Measurements from ENCODE around the gene EIF4E.

The EIF4E gene

DNA sequence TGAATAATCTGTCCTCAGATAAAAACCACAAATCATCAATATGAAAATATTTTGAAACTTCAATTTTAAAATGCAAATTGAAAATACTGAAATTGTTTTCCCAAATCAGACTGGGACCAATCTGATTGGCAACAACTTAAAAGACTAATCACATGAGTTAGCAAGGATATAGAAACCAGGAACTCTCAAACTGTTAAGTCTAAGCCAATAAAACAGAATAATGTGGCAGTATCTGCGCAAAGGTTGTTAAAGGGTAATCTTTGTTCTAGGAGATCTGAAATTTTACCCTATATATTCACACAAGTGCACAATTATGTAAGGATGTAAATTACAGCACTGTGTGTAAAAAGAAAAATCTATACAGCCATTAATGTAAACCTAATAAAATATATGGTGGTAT lies 29.7 kb downstream of the EIF4E start:
- Histone ChIP-seq H3F3A (ENCODE audit: insufficient read depth, low read length) (no peaks in the 10 kb centered on the region), H3K27ac (ENCODE audit: low read depth, low read length, poor library complexity, severe bottlenecking) (no peak overlapping the region), H3K27me3 (ENCODE audit: insufficient read depth, low read length) (no peaks in the 10 kb centered on the region), H2AFZ (ENCODE audit: low read length) (no peak overlapping the region), H4K20me1 (ENCODE audit: insufficient read depth, low read length) (0 out of 2 replicates have a peak, but pooled peaks cover 3% of the 10 kb centered on the region), H3K4me2 (ENCODE audit: low read length) (no peak overlapping the region), H3K9ac (ENCODE audit: low read length) (no peak overlapping the region), H3K4me1 (ENCODE audit: insufficient read depth, low read length, severe bottlenecking) (no peaks in the 10 kb centered on the region), H3K36me3 (ENCODE audit: insufficient read depth, low read length) (peaks cover 86% of the 10 kb centered on the region), H3K79me2 (ENCODE audit: insufficient read depth, low read length) (peaks cover 79% of the 10 kb centered on the region), H3K4me3 (ENCODE audit: low read depth, low read length, poor library complexity, severe bottlenecking) (no peak overlapping the region), H3K9me2 (ENCODE audit: low read depth, low read length) (no peaks in the 10 kb centered on the region), H3K9me3 (ENCODE audit: low read length) (no peaks in the 10 kb centered on the region)
- TF ChIP-seq EZH2 (IDR thresholded peaks at IDR 0.05; ENCODE audit: borderline replicate concordance, low read length) (no peak), CTCF (IDR thresholded peaks at IDR 0.05; ENCODE audit: low read length) (no peak)

DNA sequence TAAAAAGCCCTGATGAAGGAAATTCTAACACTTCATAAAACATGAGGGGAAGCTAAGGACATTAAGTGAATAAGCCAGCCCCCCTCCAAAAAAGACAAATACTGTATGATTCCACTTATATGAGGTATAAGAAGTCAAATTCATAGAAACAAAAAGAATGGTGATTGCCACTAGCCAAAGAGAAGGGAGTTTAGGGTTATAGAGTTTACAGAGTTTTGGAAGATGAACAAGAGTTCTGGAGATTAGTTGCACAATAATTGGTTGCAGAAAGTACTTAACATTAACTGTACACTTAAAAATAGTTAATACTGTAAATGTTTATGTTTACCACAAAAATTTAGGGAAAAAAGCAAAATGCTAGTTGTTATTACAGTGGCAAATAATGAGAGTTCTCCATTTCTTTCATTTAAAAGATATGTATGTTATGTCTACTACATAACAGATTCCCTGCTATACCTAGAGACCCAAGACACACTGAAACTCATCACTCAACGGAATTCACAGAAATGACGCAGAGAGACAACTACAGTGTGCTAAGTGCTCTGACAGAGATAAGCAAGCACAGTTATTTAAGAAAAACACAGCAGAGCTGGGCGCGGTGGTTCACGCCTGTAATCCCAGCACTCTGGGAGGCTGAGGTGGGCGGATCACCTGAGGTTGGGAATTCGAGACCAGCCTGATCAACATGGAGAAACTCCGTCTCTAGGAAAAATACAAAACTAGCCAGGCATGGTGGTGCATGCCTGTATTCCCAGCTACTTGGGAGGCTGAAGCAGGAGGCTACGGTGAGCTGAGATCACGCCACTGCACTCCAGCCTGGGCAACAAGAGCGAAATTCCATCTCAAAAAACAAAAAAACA lies 37.2 kb downstream of the EIF4E start:
- no peaks in the 10 kb centered on the region for H3K4me1 ChIP-seq (ENCODE audit: insufficient read depth, low read length, severe bottlenecking)
- no peaks in the 10 kb centered on the region for H3K9me2 ChIP-seq (ENCODE audit: low read depth, low read length)
- 0 out of 2 replicates have a peak, but pooled peaks cover 3% of the 10 kb centered on the region for H4K20me1 ChIP-seq (ENCODE audit: insufficient read depth, low read length)
- no peaks in the 10 kb centered on the region; the same call in 1 of the 2 replicates for H3F3A ChIP-seq (ENCODE audit: insufficient read depth, low read length)
- H3K4me2 ChIP-seq (ENCODE audit: low read length) = no peak overlapping the region
- H3K79me2 ChIP-seq (ENCODE audit: insufficient read depth, low read length) = peaks cover 29% of the 10 kb centered on the region
- no peaks in the 10 kb centered on the region for H3K9me3 ChIP-seq (ENCODE audit: low read length)
- no peak overlapping the region for H2AFZ ChIP-seq (ENCODE audit: low read length)
- no peak overlapping the region for H3K4me3 ChIP-seq (ENCODE audit: low read depth, low read length, poor library complexity, severe bottlenecking)
- H3K36me3 ChIP-seq (ENCODE audit: insufficient read depth, low read length) = peaks cover 92% of the 10 kb centered on the region
- no peak overlapping the region for H3K9ac ChIP-seq (ENCODE audit: low read length)
- H3K27me3 ChIP-seq (ENCODE audit: insufficient read depth, low read length) = no peaks in the 10 kb centered on the region
- no peak overlapping the region for H3K27ac ChIP-seq (ENCODE audit: low read depth, low read length, poor library complexity, severe bottlenecking)
- TF ChIP-seq CTCF (IDR thresholded peaks at IDR 0.05; ENCODE audit: low read length) (no peak), EZH2 (IDR thresholded peaks at IDR 0.05; ENCODE audit: borderline replicate concordance, low read length) (no peak)

DNA sequence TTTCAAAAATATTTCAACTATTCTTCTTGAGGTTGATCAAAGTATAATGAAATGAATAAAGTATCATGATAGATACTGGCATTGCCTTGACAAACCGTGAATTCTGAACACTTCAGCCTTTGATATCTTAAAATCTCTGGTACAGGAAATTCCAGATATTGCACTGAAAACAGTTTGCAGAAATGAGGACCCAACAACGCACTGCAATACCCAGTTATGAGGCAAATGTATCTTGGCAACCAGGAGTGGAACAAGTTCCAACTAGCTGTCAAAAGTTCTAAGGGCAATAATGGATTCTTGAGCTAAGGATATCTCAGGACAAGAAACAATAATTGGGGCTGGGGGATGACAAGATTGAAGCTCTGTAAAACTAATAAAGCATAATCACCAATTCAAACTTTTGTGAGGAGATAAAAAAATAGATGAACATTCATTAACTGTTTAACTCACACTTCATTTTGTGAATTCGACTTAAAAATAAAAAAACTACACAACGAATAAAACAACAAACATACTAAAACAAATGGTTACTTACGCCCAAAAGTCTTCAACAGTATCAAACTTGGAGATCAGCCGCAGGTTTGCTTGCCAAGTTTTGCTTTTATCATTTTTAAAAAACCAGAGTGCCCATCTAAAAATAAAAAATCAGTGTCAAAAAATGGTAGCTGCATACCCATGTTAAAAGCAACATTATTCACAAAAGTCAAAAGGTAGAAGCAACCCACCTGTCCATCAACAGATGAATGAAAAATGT lies 38.1 kb downstream of the EIF4E start:
- no peaks in the 10 kb centered on the region for H3K9me2 ChIP-seq (ENCODE audit: low read depth, low read length)
- no peaks in the 10 kb centered on the region for H3K9me3 ChIP-seq (ENCODE audit: low read length)
- no peak overlapping the region for H3K4me2 ChIP-seq (ENCODE audit: low read length)
- peaks cover 26% of the 10 kb centered on the region for H3K79me2 ChIP-seq (ENCODE audit: insufficient read depth, low read length)
- H3K4me3 ChIP-seq (ENCODE audit: low read depth, low read length, poor library complexity, severe bottlenecking) = no peak overlapping the region
- no peaks in the 10 kb centered on the region for H3K4me1 ChIP-seq (ENCODE audit: insufficient read depth, low read length, severe bottlenecking)
- no peak overlapping the region for H3K27ac ChIP-seq (ENCODE audit: low read depth, low read length, poor library complexity, severe bottlenecking)
- TF ChIP-seq CTCF (IDR thresholded peaks at IDR 0.05; ENCODE audit: low read length) = no peak
- 0 out of 2 replicates have a peak, but pooled peaks cover 3% of the 10 kb centered on the region for H4K20me1 ChIP-seq (ENCODE audit: insufficient read depth, low read length)
- H3K27me3 ChIP-seq (ENCODE audit: insufficient read depth, low read length) = no peaks in the 10 kb centered on the region
- H3F3A ChIP-seq (ENCODE audit: insufficient read depth, low read length) = no peaks in the 10 kb centered on the region; the same call in 1 of the 2 replicates
- H2AFZ ChIP-seq (ENCODE audit: low read length) = no peak overlapping the region
- peaks cover 94% of the 10 kb centered on the region for H3K36me3 ChIP-seq (ENCODE audit: insufficient read depth, low read length)
- no peak overlapping the region for H3K9ac ChIP-seq (ENCODE audit: low read length)

Measured in OCI-LY1 (cell line).